HepG2 (cell line): ENCODE measurements around the gene WDR11. TPM values are rescaled to one million over a fixed set of nuclear protein-coding genes. Genes with fewer than 3 reads are reported as not detected.

Experiments
- ATAC-seq: fragments of 200-7000 bp; cut with Tn5 transposase; 3 replicates; pipeline ENCODE4 v1.9.1; 2020; ENCODE audit warnings: mild to moderate bottlenecking, moderate library complexity
- BruUV-seq: library from RNA; stranded (reverse); fragments of 400-500 nt; replicated peaks from 2 replicates; lab custom pipeline; 2021; lab: Mats Ljungman, UMichigan
- CTCF ChIA-PET: fragments of 300-600 bp; formaldehyde crosslinking; extraction: SDS; loops from one replicate; lab custom pipeline; 2021; ENCODE audit warnings: low total read pairs, inconsistent platforms, low intra/inter-chr PET ratio; lab: Yijun Ruan, JAX
- POLR2A ChIA-PET: fragments of 350-600 bp; sonication (Branson Sonifier 250); formaldehyde crosslinking; loops from one replicate; lab custom pipeline; 2020; ENCODE audit warnings: antibody characterized with exemption, inconsistent platforms; lab: Yijun Ruan, JAX
- DNase-seq: peaks from one replicate; pipeline ENCODE4 v3.0.0-alpha.2; 2015; ENCODE audit warnings: low spot score
- FAIRE-seq: peaks from 3 replicates; lab custom pipeline; 2011; peaks lifted over from hg19 to GRCh38; lab: Jason Lieb, UNC
- H2AFZ ChIP-seq: one replicate; pipeline ENCODE4 v1.6.1; 2011; ENCODE audit warnings: low read length, inconsistent platforms
- H3K27ac ChIP-seq: fragments of 300-600 bp; 3 replicates; pipeline ENCODE4 v1.8.0; 2011; ENCODE audit warnings: mixed run types, mild to moderate bottlenecking, mixed read lengths, low read length, inconsistent platforms; ENCODE audit not compliant: insufficient read depth; ENCODE audit errors: extremely low read length
- H3K27me3 ChIP-seq, 2 experiments: fragments of 200-600 bp in 1 of 2; 2 replicates in 1 of 2; 3 replicates in 1 of 2; pipeline versions ENCODE4 v1.6.0 to v1.8.0; 2011; ENCODE audit warnings: low read length in 2 of 2, mild to moderate bottlenecking in 2 of 2, moderate library complexity in 2 of 2, inconsistent platforms in 1 of 2; ENCODE audit not compliant: insufficient read depth in 2 of 2, control insufficient read depth in 1 of 2
- H3K36me3 ChIP-seq, 2 experiments: fragments of 200-600 bp in 1 of 2; replicated peaks in 1 of 2; 2 replicates in 1 of 2; 3 replicates in 1 of 2; pipeline versions ENCODE4 v1.5.1 to v1.8.0; 2011; ENCODE audit warnings: low read length in 2 of 2, inconsistent platforms in 1 of 2; ENCODE audit not compliant: insufficient read depth in 2 of 2, control insufficient read depth in 1 of 2
- H3K4me1 ChIP-seq: 2 replicates; pipeline ENCODE4 v1.5.1; 2012; ENCODE audit warnings: low read length, inconsistent platforms; ENCODE audit not compliant: insufficient read depth
- H3K4me2 ChIP-seq: 2 replicates; pipeline ENCODE4 v1.6.0; 2011; ENCODE audit warnings: low read depth, low read length, inconsistent platforms
- H3K4me3 ChIP-seq, 3 experiments: fragments of 200-600 bp in 1 of 3; sonication (generic), shearing (Covaris generic) in 1 of 3; replicated peaks in 1 of 3; 2 replicates each; pipeline ENCODE4 v1.5.1; 2011 to 2016; ENCODE audit warnings: low read length in 3 of 3, inconsistent platforms in 2 of 3, low read depth in 2 of 3, mild to moderate bottlenecking in 2 of 3, control low read depth in 1 of 3, mixed read lengths in 1 of 3; ENCODE audit not compliant: insufficient read depth in 1 of 3
- H3K79me2 ChIP-seq: one replicate; pipeline ENCODE4 v1.6.1; 2011; ENCODE audit warnings: low read length, inconsistent platforms; ENCODE audit not compliant: insufficient read depth
- H3K9ac ChIP-seq: 2 replicates; pipeline ENCODE4 v1.6.0; 2011; ENCODE audit warnings: mild to moderate bottlenecking, low read depth, low read length, inconsistent platforms; ENCODE audit not compliant: insufficient read depth
- H3K9me3 ChIP-seq: 2 replicates; pipeline ENCODE4 v1.5.1; 2012; ENCODE audit warnings: mild to moderate bottlenecking, low read length
- H4K20me1 ChIP-seq: 2 replicates; pipeline ENCODE4 v1.6.0; 2011; ENCODE audit warnings: inconsistent platforms, mild to moderate bottlenecking, low read length, moderate library complexity; ENCODE audit not compliant: insufficient read depth
- CHD2 ChIP-seq: IDR thresholded peaks from 2 replicates; pipeline ENCODE4 v1.6.1; 2011; ENCODE audit warnings: low read depth, low read length, improper control_type of control experiment
- DMAP1 ChIP-seq: IDR thresholded peaks from 2 replicates; pipeline ENCODE4 v1.6.1; 2016
- DPF2 ChIP-seq: sonication (generic); formaldehyde crosslinking; IDR thresholded peaks from 2 replicates; pipeline ENCODE4 v1.4.0; 2020; ENCODE audit warnings: mild to moderate bottlenecking, low read depth, missing genetic modification reagents, borderline replicate concordance
- FOXA1 ChIP-seq, 2 experiments: fragments of 450-650 bp in 1 of 2; sonication (generic) in 1 of 2; formaldehyde crosslinking in 1 of 2; IDR thresholded peaks; 2 replicates each; pipeline versions ENCODE4 v1.4.0 to v1.6.1; 2016 to 2020; ENCODE audit warnings: missing genetic modification reagents in 1 of 2
- FOXJ3 ChIP-seq: sonication (generic); formaldehyde crosslinking; IDR thresholded peaks from 2 replicates; pipeline ENCODE4 v1.4.0; 2020; ENCODE audit warnings: missing genetic modification reagents, mild to moderate bottlenecking, borderline replicate concordance
- FOXK1 ChIP-seq: sonication (generic); formaldehyde crosslinking; IDR thresholded peaks from 2 replicates; pipeline ENCODE4 v1.4.0; 2020; ENCODE audit warnings: low read depth, missing genetic modification reagents, borderline replicate concordance
- HDAC1 ChIP-seq: sonication (generic); formaldehyde crosslinking; IDR thresholded peaks from 2 replicates; pipeline ENCODE4 v1.5.1; 2020; ENCODE audit warnings: mild to moderate bottlenecking, missing genetic modification reagents
- MZF1 ChIP-seq: sonication (generic); formaldehyde crosslinking; IDR thresholded peaks from 2 replicates; pipeline ENCODE4 v1.8.1; 2023; ENCODE audit warnings: mild to moderate bottlenecking, missing genetic modification reagents, borderline replicate concordance
- NBN ChIP-seq: fragments of 450-650 bp; conservative IDR thresholded peaks from 2 replicates; pipeline ENCODE4 v1.6.1; 2017
- SIX4 ChIP-seq: sonication (generic); formaldehyde crosslinking; IDR thresholded peaks from 2 replicates; pipeline ENCODE4 v1.4.0; 2020; ENCODE audit warnings: missing genetic modification reagents
- SRF ChIP-seq: IDR thresholded peaks from 2 replicates; pipeline ENCODE4 v1.6.1; 2011; ENCODE audit warnings: mild to moderate bottlenecking, low read depth, low read length, moderate library complexity
- TBL1XR1 ChIP-seq: fragments of 150-350 bp; IDR thresholded peaks from 2 replicates; pipeline ENCODE4 v1.6.1; 2014; ENCODE audit warnings: borderline replicate concordance, low read length; ENCODE audit not compliant: partially characterized antibody
- YEATS4 ChIP-seq: sonication (generic); formaldehyde crosslinking; IDR thresholded peaks from 2 replicates; pipeline ENCODE4 v1.4.0; 2020; ENCODE audit warnings: missing genetic modification reagents, borderline replicate concordance
- ZFP36 ChIP-seq: fragments of 150-350 bp; IDR thresholded peaks from 2 replicates; pipeline ENCODE4 v1.6.1; 2018; ENCODE audit warnings: borderline replicate concordance, low read length, low read depth; ENCODE audit not compliant: partially characterized antibody
- ZNF512 ChIP-seq: sonication (generic); formaldehyde crosslinking; IDR thresholded peaks from 2 replicates; pipeline ENCODE4 v1.4.0; 2020; ENCODE audit warnings: mild to moderate bottlenecking, missing genetic modification reagents
- ZNF562 ChIP-seq: sonication (generic); formaldehyde crosslinking; IDR thresholded peaks from 2 replicates; pipeline ENCODE4 v1.8.0; 2022; ENCODE audit warnings: missing genetic modification reagents, borderline replicate concordance
- ZNF629 ChIP-seq: sonication (generic); formaldehyde crosslinking; conservative IDR thresholded peaks from 2 replicates; pipeline ENCODE4 v1.5.0; 2020; ENCODE audit warnings: missing genetic modification reagents
- ZNF639 ChIP-seq: conservative IDR thresholded peaks from 2 replicates; pipeline ENCODE4 v1.6.1; 2018; ENCODE audit warnings: missing genetic modification reagents
- ZNF652 ChIP-seq: IDR thresholded peaks from 2 replicates; pipeline ENCODE4 v1.6.1; 2016; ENCODE audit warnings: low read depth, borderline replicate concordance
- ZNF660 ChIP-seq: sonication (generic); formaldehyde crosslinking; IDR thresholded peaks from 2 replicates; pipeline ENCODE4 v1.5.1; 2020; ENCODE audit warnings: mild to moderate bottlenecking, low read depth, missing genetic modification reagents, borderline replicate concordance
- WGBS: methylation state at CpG from one replicate; pipeline ENCODE4 v1.1.6; 2017; ENCODE audit warnings: low lambda C conversion rate; 5-methylcytosine and 5-hydroxymethylcytosine counted together
- in situ Hi-C: cut with HindIII; loops from 2 replicates; pipeline ENCODE4 v1.10.0; 2017; ENCODE audit warnings: low pct_unique_long_range_greater_than_20kb; ENCODE audit not compliant: extremely low pct_ligation_motif_present
- intact Hi-C: fragments of 100-400 bp; cut with micrococcal nuclease; formaldehyde crosslinking; loops from one replicate; pipeline ENCODE4 v1.10.0; 2022; ENCODE audit not compliant: unreplicated experiment
- polyA plus RNA-seq, 8 experiments: library from polyadenylated mRNA; depleted of rRNA in 3 of 8; stranded (reverse) in 7 of 8; unstranded in 1 of 8; fragments of >200 nt; fragmentation: Illumina TruSeq in 4 of 8; extraction: Trizol in 4 of 8; gene quantifications; 2 replicates each; pipeline versions ENCODE4 v1.2.1 to v1.2.3, GENCODE V29; 2011 to 2016; ENCODE audit warnings: low read depth in 4 of 8, missing spikeins in 1 of 8, mixed read lengths in 1 of 8; ENCODE audit not compliant: insufficient read depth in 1 of 8
- total RNA-seq, 5 experiments: library from RNA; depleted of rRNA; stranded (reverse); fragments of >200 nt; fragmentation: Illumina TruSeq; extraction: Trizol; gene quantifications; 2 replicates each; pipeline ENCODE4 v1.2.3, GENCODE V29; 2016; ENCODE audit warnings: low read depth in 1 of 5

The WDR11 gene
- total and polyA plus RNA-seq, 2 of the 13 experiments (the other 11 are each of a cell fraction or from before 2014, with no cell fraction given) = 38.0 to 45.2 TPM

- Histone ChIP-seq H3K9me3 (no peaks in the 10 kb centered on the region), H3K9ac (no peak overlapping the region), H3K4me1 (no peaks in the 10 kb centered on the region), H3K4me3 (no peak overlapping the region), H4K20me1 (no peaks in the 10 kb centered on the region), H3K27ac (no peak overlapping the region), H3K4me2 (no peak overlapping the region), H2AFZ (no peak overlapping the region), H3K27me3 (peaks cover 1 to 3% of the 10 kb centered on the region in 2 experiments; a peak in 3 of 5 replicates), H3K79me2 (no peaks in the 10 kb centered on the region), H3K36me3 (no peaks in the 10 kb centered on the region)
- BruUV-seq = no TSS peak
- ATAC-seq (no peak), DNase-seq (no peak), FAIRE-seq (no peak)
- 18% methylated on average over 4 of the region's 4 CpGs for WGBS
- ChIA-PET CTCF (no interaction called here), POLR2A (no interaction called here)
- TF ChIP-seq DMAP1 (no peak), YEATS4 (CRISPR knock-in tag) (no peak), CHD2 (no peak), SIX4 (no peak), ZNF629 (CRISPR knock-in tag) (no peak), FOXK1 (CRISPR knock-in tag) (no peak), ZNF562 (no peak), DPF2 (CRISPR knock-in tag) (no peak), HDAC1 (CRISPR knock-in tag) (no peak), ZNF660 (CRISPR knock-in tag) (no peak), ZFP36 (no peak), ZNF639 (CRISPR knock-in tag) (no peak), ZNF512 (no peak), SRF (no peak), FOXJ3 (CRISPR knock-in tag) (no peak), TBL1XR1 (no peak), MZF1 (CRISPR knock-in tag) (no peak), NBN (no peak), ZNF652 (CRISPR knock-in tag) (no peak), FOXA1 (IDR thresholded peaks at IDR 0.05) (no peak), FOXA1 (CRISPR knock-in tag; IDR thresholded peaks at IDR 0.05) (no peak)
- in situ Hi-C loops = no loop called here
- intact Hi-C loops = no loop called here
Measured at GRCh38 chr10:120931999-120932398, 80.8 kb downstream of the WDR11 start.
